HL-60 (cell line): ENCODE results near the gene SLCO2A1.

ENCODE experiments used
- POLR2AphosphoS5 ChIP-seq: IDR thresholded peaks from 2 replicates; pipeline ENCODE4 v1.6.1; 2012; ENCODE audit warnings: low read depth
- TF ChIP-seq, protein P1 (sequence below): IDR thresholded peaks from one replicate; pipeline ENCODE4 v1.5.1; 2011; ENCODE audit warnings: low read length, control low read depth, inconsistent platforms; ENCODE audit not compliant: insufficient read depth

DNA sequence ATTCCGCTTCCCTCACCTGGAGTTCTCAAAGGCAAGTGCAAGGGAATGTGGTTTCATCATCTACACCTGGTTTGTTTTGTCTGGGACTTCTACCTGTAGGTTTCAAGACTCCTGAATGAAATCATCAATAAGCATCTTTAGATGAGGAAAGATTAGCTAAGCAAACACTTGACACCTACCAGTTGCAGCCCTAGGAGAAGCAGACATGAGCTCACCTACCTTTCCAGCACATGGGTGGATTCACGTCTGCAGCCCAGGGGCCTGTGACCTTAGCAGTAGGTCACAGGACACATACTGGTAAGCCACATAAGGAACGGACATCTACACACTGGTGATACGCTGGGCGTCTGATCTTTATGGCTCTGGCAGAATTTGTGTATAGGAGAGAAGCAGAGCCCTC lies 26.7 kb downstream of the SLCO2A1 start:
- TF ChIP-seq, protein P1, sequence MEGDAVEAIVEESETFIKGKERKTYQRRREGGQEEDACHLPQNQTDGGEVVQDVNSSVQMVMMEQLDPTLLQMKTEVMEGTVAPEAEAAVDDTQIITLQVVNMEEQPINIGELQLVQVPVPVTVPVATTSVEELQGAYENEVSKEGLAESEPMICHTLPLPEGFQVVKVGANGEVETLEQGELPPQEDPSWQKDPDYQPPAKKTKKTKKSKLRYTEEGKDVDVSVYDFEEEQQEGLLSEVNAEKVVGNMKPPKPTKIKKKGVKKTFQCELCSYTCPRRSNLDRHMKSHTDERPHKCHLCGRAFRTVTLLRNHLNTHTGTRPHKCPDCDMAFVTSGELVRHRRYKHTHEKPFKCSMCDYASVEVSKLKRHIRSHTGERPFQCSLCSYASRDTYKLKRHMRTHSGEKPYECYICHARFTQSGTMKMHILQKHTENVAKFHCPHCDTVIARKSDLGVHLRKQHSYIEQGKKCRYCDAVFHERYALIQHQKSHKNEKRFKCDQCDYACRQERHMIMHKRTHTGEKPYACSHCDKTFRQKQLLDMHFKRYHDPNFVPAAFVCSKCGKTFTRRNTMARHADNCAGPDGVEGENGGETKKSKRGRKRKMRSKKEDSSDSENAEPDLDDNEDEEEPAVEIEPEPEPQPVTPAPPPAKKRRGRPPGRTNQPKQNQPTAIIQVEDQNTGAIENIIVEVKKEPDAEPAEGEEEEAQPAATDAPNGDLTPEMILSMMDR, result no peak
- no peak for TF ChIP-seq POLR2AphosphoS5
